NCI-H526 (cell line): ENCODE data around the gene MCF2L2.
"Not testable (repeated sequence)": the region's sequence is repeated elsewhere in the genome, so short reads cannot be mapped to it uniquely, and the experiment has no call there.

Experiments used
- DNase-seq, 2 experiments: peaks; one replicate each; lab custom pipeline; 2025; lab: John Stamatoyannopoulos, UW

The MCF2L2 gene

GRCh38 chr3:183428447-183429211, at the start of gene MCF2L2:
TSS of gene MCF2L2 (minus strand) at chr3:183428619. CDS start at chr3:183427977, 642 bp downstream.
- DNase-seq = peak; percentile 35 to 87

- no peak for DNase-seq
Measured at GRCh38 chr3:183477801-183478456, 49.5 kb upstream of the MCF2L2 start.

- DNase-seq = not testable (repeated sequence)
Measured at GRCh38 chr3:183475764-183476162, 47.3 kb upstream of the MCF2L2 start.

GRCh38 chr3:183475016-183475763, 46.8 kb upstream of the MCF2L2 start:
- DNase-seq = no peak

- no peak for DNase-seq
Measured at GRCh38 chr3:183473969-183474368, 45.5 kb upstream of the MCF2L2 start.

GRCh38 chr3:183472155-183472554, 43.7 kb upstream of the MCF2L2 start:
- no peak for DNase-seq

- DNase-seq = no peak
Measured at GRCh38 chr3:183468424-183468823, 40.0 kb upstream of the MCF2L2 start.

- DNase-seq = no peak
Measured at GRCh38 chr3:183466575-183466974, 38.2 kb upstream of the MCF2L2 start.

GRCh38 chr3:183465710-183466109, 37.3 kb upstream of the MCF2L2 start:
- not testable (repeated sequence) for DNase-seq

GRCh38 chr3:183464480-183464879, 36.1 kb upstream of the MCF2L2 start:
- DNase-seq = no peak

- DNase-seq = no peak
Measured at GRCh38 chr3:183460081-183461055, 31.9 kb upstream of the MCF2L2 start.

GRCh38 chr3:183455089-183455488, 26.7 kb upstream of the MCF2L2 start:
- DNase-seq = no peak

- DNase-seq = no peak
Measured at GRCh38 chr3:183454064-183454463, 25.6 kb upstream of the MCF2L2 start.

GRCh38 chr3:183449791-183450190, 21.4 kb upstream of the MCF2L2 start:
- no peak for DNase-seq

- DNase-seq = no peak
Measured at GRCh38 chr3:183449391-183449790, 21.0 kb upstream of the MCF2L2 start.

- no peak for DNase-seq
Measured at GRCh38 chr3:183448369-183449128, 20.1 kb upstream of the MCF2L2 start.

- peak; percentile 84 to 95 for DNase-seq
Measured at GRCh38 chr3:183447206-183448001, 19.0 kb upstream of the MCF2L2 start.

- no peak for DNase-seq
Measured at GRCh38 chr3:183446838-183447205, 18.4 kb upstream of the MCF2L2 start.

- no peak for DNase-seq
Measured at GRCh38 chr3:183444748-183445147, 16.3 kb upstream of the MCF2L2 start.
